UCSD-AML1 (cell line): Measurements from ENCODE around the gene MAPK8IP1.

ENCODE experiments used
- DNase-seq: peaks from one replicate; lab custom pipeline; 2025; ENCODE audit not compliant: unreplicated experiment; lab: John Stamatoyannopoulos, UW

MAPK8IP1 gene

GRCh38 chr11:45906965-45907611 is 21.6 kb downstream of the MAPK8IP1 start, which contains the start of gene FREY1:
TSS of gene FREY1 (minus strand) at chr11:45907271. CDS start at chr11:45907245, 26 bp downstream.
- no peak for DNase-seq

GRCh38 chr11:45907911-45908370 is 22.5 kb downstream of the MAPK8IP1 start:
- no peak for DNase-seq

DNA sequence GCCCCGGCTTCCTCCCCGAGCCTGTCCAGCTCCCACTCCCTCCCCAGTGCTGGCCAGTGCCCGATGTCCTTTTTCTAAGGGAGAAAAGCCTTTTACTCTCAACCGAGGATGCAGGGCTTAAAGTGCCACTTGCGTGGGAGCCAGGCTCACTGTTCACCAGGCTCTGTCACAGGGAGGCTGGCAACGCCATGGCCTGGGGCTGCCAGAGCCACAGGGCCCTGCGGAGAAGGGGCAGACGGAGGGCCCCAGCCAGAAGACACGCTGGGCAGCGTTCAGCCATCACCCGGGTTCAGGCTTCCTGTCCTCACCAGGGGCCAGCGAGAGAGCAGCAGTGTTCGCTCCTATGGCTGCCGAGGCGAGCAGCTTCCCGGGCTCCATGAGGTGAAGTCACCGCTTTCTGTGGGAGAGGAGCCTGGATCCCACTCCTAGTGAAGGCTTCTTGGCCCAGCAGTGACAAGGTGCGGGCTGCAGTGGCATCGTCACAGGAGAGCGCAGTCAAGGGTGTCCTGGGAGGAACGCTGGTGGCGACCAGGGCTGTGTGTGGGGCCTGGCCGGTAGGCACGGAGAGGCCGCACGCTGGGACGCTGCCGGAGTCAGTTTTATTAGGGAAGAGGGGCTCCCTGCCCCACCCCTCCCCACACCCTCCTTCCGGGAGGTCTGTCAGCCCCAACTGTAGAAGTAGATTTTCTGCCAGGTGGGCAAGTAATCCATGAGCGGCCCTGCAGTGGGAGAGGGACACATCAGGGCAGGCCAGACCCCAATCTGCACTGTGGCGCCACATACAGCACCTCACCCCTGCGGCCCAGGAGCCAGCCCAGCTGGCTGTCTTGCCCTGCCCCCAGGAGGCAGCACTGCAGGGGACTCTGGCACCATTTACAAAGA is 24.4 kb downstream of the MAPK8IP1 start:
- no peak for DNase-seq

DNA sequence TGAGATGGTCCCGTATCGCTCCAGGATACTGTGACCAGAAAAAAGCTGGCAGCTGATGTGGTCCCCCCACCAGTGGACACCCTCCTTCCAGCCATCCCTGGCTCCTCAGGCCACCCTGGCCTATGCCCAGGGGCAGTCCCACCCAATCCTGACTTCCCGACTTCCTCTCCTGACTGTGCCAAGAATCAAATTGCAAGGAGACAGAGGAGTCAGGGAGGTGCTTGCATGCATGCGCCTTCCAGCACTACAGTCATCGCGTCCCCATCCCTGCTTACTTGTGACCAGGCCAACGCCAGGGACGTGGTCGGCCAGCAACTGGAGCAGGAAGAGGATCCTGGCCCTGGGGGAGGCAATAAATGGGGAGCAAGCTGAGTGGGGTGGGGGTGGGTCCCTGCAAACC is 25.2 kb downstream of the MAPK8IP1 start:
- DNase-seq, result no peak

GRCh38 chr11:45913514-45913913 is 28.1 kb downstream of the MAPK8IP1 start:
- DNase-seq, result no peak

GRCh38 chr11:45913942-45914635 is 28.6 kb downstream of the MAPK8IP1 start:
- no peak for DNase-seq

DNA sequence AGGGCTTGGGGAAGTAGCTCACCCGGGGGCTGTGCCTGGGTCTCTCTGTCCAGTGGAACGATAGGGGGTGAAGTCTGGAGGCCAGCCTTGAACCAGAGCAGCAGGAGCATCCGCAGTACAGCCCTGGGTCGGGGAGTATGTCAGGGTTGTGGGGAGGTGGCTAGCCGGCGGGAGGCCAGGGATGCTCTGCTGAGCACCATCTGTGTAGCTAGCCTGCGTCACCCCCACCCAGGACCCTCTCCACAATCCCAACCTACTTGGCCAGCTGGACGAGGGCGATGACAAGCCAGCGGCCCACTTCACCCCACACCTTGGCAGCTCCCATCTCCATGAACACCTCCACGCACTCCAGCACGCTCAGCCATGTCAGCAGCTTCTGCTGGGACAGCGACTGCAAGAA is 30.0 kb downstream of the MAPK8IP1 start:
- no peak for DNase-seq

- no peak for DNase-seq
Measured at GRCh38 chr11:45917286-45917622, 31.8 kb downstream of the MAPK8IP1 start.

GRCh38 chr11:45917623-45918330 is 32.3 kb downstream of the MAPK8IP1 start, which contains the start of gene PEX16:
TSS of gene PEX16 (minus strand) at chr11:45917877. CDS start at chr11:45917811, 66 bp downstream.
- DNase-seq, result peak; percentile 98

- DNase-seq, result peak; percentile 81
Measured at GRCh38 chr11:45918331-45918941, 33.0 kb downstream of the MAPK8IP1 start.

DNA sequence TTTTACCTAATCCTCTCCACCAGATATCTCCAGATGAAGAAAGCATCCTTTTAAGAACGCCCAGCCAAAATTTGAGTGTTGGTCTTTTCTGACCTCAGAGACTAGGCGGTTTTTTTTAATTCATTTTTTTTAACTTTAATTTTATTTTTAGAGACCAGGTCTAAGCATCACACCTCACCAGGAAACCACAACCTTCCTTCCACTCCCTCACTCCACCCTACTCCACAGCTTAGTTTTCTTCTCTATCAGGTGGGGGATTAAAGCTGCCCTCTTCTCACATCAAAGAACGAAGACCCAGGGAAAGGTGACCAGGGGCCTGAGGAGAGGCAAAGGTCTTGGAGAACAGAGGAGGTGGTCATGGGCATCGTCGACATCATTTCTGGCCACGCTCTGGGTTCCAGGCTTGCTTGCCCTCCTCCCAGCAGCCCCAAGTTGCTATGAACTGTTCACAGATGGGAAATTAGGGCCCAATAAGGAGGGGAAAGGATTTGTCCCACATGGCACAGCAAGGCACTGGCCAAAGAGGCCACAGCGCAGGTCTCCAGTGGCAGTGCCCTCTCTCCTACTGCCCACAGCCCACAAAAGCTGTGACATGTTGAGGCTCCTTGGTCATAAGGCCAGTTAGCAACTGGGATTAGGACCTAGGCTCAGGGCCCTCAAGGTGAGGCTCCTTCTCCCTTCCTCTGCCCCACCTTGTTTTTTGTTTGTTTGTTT is 33.7 kb downstream of the MAPK8IP1 start:
- no peak for DNase-seq

DNA sequence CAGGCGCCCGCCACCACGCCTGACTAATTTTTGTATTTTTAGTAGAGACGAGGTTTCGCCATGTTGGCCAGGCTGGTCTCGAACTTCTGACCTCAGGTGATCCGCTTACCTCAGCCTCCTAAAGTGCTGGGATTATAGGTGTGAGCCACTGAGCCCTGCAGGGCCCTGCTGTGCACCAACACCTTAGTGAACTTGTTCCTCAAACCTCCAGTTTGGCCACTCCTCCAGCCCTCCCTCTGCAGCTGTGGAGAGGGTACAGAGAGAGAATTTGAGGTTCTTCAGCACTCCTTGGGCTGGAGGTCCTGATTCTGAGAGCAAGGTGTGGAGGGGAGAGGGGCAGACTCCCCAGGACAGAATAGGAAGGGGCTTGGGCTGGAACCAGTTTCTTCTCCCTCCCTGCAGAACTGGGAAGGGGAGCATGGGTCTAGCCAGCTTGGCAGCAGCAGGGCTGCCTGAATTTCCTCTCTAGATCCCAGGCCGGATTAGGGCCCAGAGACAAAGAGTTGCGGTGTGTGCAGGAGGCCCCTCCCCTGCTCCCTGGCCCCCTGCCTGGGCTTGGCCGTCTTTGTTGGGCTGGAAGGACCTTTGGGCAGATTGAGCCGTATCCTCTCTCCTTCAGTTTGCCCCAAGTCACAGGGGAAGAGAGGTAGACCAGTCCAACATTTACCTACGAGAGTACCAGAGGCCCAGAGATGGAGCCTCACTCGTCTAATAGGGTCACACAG is 34.5 kb downstream of the MAPK8IP1 start:
- DNase-seq, result peak; percentile 26

- no peak for DNase-seq
Measured at GRCh38 chr11:45920531-45921477, 35.4 kb downstream of the MAPK8IP1 start.

DNA sequence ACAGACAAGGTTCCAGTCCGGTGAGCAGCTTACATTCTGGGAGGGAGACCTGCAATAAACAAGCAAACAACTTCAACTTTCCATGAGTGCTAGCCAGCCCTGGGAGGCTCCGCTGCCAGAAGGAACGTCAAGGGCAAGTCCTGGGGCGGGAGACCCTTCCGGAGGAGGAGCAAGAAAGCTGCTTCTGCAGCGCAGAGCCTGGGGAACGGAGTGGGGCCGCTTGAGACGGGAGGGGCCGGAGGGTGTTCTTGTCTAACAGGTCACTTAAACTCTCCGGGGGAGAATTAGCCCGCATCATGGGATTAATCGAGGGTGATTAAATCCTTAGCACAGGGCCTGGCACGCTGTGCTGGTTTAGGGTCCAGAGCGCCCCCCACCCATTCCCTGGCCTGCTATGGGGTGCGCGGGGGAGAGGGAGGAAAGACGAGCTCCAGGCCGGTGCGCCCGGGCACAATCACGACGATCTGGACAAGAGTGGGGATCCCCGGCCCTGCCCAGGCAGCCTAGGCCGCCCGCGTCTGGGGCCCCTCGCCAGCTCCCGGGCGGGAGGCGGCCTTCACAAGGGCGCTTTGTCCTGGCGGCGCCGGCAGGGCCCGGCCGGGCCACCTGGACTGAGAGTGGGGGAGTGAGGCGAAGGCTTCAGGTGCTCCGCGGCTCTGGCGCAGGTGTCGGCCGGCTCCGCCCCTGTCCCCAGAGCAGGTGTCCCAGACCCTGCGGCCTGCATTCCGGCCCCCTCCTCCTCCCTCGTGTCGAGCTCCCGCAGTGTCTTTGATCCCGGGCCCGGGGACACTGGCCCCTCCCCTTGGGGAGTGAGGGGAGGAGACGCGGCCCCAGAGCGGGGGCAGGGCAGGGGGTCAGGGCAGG is 36.3 kb downstream of the MAPK8IP1 start:
- no peak for DNase-seq

- DNase-seq, result no peak
Measured at GRCh38 chr11:45922425-45923082, 37.1 kb downstream of the MAPK8IP1 start, which contains the start of gene LARGE2. TSS of gene LARGE2 (plus strand) at chr11:45922656. CDS start at chr11:45922883, 227 bp downstream.
